Neuron (in vitro differentiated cells): Measurements from ENCODE around the gene RPTOR.
"Not testable (repeated sequence)": the region's sequence is repeated elsewhere in the genome, so short reads cannot be mapped to it uniquely, and the experiment has no call there.

ENCODE experiments used
- H2AFZ ChIP-seq: one replicate; pipeline ENCODE4 v1.6.1; 2013; ENCODE audit warnings: low read depth, mild to moderate bottlenecking, inconsistent platforms, low read length, moderate library complexity
- H3K27me3 ChIP-seq: one replicate; pipeline ENCODE4 v1.6.1; 2013; ENCODE audit warnings: low read length; ENCODE audit not compliant: insufficient read depth
- H3K36me3 ChIP-seq: one replicate; pipeline ENCODE4 v1.6.1; 2013; ENCODE audit warnings: low read length; ENCODE audit not compliant: insufficient read depth
- H3K4me1 ChIP-seq: one replicate; pipeline ENCODE4 v1.6.1; 2013; ENCODE audit warnings: low read length; ENCODE audit not compliant: insufficient read depth
- H3K4me3 ChIP-seq: 2 replicates; pipeline ENCODE4 v1.5.1; 2013; ENCODE audit warnings: mild to moderate bottlenecking, low read length, moderate library complexity
- H3K9me3 ChIP-seq: one replicate; pipeline ENCODE4 v1.6.1; 2013; ENCODE audit warnings: low read length

The RPTOR gene

GRCh38 chr17:80763293-80763867 is 218.7 kb downstream of the RPTOR start:
- no peak overlapping the region for H2AFZ ChIP-seq
- H3K36me3 ChIP-seq = no peaks in the 10 kb centered on the region
- H3K4me1 ChIP-seq = no peaks in the 10 kb centered on the region
- H3K27me3 ChIP-seq = no peaks in the 10 kb centered on the region
- no peaks in the 10 kb centered on the region for H3K9me3 ChIP-seq
- H3K4me3 ChIP-seq = no peak overlapping the region

- not testable (repeated sequence) for H3K27me3 ChIP-seq, H3K4me3 ChIP-seq, H3K4me1 ChIP-seq, H2AFZ ChIP-seq, H3K9me3 ChIP-seq, H3K36me3 ChIP-seq
Observed at GRCh38 chr17:80764627-80765145, 220.0 kb downstream of the RPTOR start.

GRCh38 chr17:80765241-80765961 is 220.8 kb downstream of the RPTOR start:
- Histone ChIP-seq H2AFZ (no peak overlapping the region), H3K4me1 (no peaks in the 10 kb centered on the region)

GRCh38 chr17:80766290-80766855 is 221.7 kb downstream of the RPTOR start:
- H3K36me3 ChIP-seq = peaks cover 6% of the 10 kb centered on the region

More at GRCh38 chr17:80765241-80765961, 220.8 kb downstream of the RPTOR start:
- Histone ChIP-seq H3K9me3 (no peaks in the 10 kb centered on the region), H3K36me3 (peaks cover 2% of the 10 kb centered on the region), H3K4me3 (no peak overlapping the region), H3K27me3 (no peaks in the 10 kb centered on the region)

GRCh38 chr17:80768389-80768788 is 223.8 kb downstream of the RPTOR start:
- Histone ChIP-seq H3K4me1 (no peaks in the 10 kb centered on the region), H3K36me3 (peaks cover 6% of the 10 kb centered on the region), H3K4me3 (no peak overlapping the region), H2AFZ (no peak overlapping the region), H3K27me3 (no peaks in the 10 kb centered on the region), H3K9me3 (no peaks in the 10 kb centered on the region)

More at GRCh38 chr17:80766290-80766855, 221.7 kb downstream of the RPTOR start:
- Histone ChIP-seq H3K4me1 (no peaks in the 10 kb centered on the region), H2AFZ (no peak overlapping the region), H3K27me3 (no peaks in the 10 kb centered on the region), H3K9me3 (no peaks in the 10 kb centered on the region), H3K4me3 (no peak overlapping the region)

GRCh38 chr17:80768936-80769335 is 224.3 kb downstream of the RPTOR start:
- Histone ChIP-seq H3K36me3 (peaks cover 6% of the 10 kb centered on the region), H3K27me3 (no peaks in the 10 kb centered on the region), H2AFZ (no peak overlapping the region), H3K4me1 (no peaks in the 10 kb centered on the region), H3K9me3 (no peaks in the 10 kb centered on the region), H3K4me3 (no peak overlapping the region)

GRCh38 chr17:80769516-80769915 is 224.9 kb downstream of the RPTOR start:
- Histone ChIP-seq H2AFZ (no peak overlapping the region), H3K9me3 (no peaks in the 10 kb centered on the region), H3K36me3 (peaks cover 6% of the 10 kb centered on the region), H3K27me3 (no peaks in the 10 kb centered on the region), H3K4me3 (no peak overlapping the region), H3K4me1 (no peaks in the 10 kb centered on the region)

GRCh38 chr17:80769936-80770625 is 225.4 kb downstream of the RPTOR start:
- Histone ChIP-seq H3K27me3 (no peaks in the 10 kb centered on the region), H3K4me1 (no peaks in the 10 kb centered on the region), H3K4me3 (no peak overlapping the region), H2AFZ (no peak overlapping the region), H3K9me3 (no peaks in the 10 kb centered on the region), H3K36me3 (peaks cover 6% of the 10 kb centered on the region)

GRCh38 chr17:80770881-80771611 is 226.4 kb downstream of the RPTOR start:
- Histone ChIP-seq H3K4me3 (no peak overlapping the region), H3K27me3 (no peaks in the 10 kb centered on the region), H2AFZ (no peak overlapping the region), H3K36me3 (peaks cover 6% of the 10 kb centered on the region), H3K4me1 (no peaks in the 10 kb centered on the region), H3K9me3 (no peaks in the 10 kb centered on the region)

GRCh38 chr17:80771612-80772005 is 227.0 kb downstream of the RPTOR start:
- H3K9me3 ChIP-seq = no peaks in the 10 kb centered on the region
- no peak overlapping the region for H2AFZ ChIP-seq
- peaks cover 6% of the 10 kb centered on the region for H3K36me3 ChIP-seq
- H3K4me1 ChIP-seq = no peaks in the 10 kb centered on the region
- no peak overlapping the region for H3K4me3 ChIP-seq
- no peaks in the 10 kb centered on the region for H3K27me3 ChIP-seq

GRCh38 chr17:80772906-80773242 is 228.2 kb downstream of the RPTOR start:
- Histone ChIP-seq H3K9me3 (no peaks in the 10 kb centered on the region), H3K4me3 (no peak overlapping the region), H3K4me1 (no peaks in the 10 kb centered on the region), H3K27me3 (no peaks in the 10 kb centered on the region), H3K36me3 (peaks cover 6% of the 10 kb centered on the region), H2AFZ (no peak overlapping the region)

GRCh38 chr17:80773243-80773991 is 228.8 kb downstream of the RPTOR start:
- H2AFZ ChIP-seq = no peak overlapping the region
- peaks cover 6% of the 10 kb centered on the region for H3K36me3 ChIP-seq
- no peak overlapping the region for H3K4me3 ChIP-seq
- H3K27me3 ChIP-seq = no peaks in the 10 kb centered on the region
- H3K9me3 ChIP-seq = no peaks in the 10 kb centered on the region
- no peaks in the 10 kb centered on the region for H3K4me1 ChIP-seq
